HepG2 (cell line): ENCODE measurements around the gene XRCC3. TPM values are rescaled to one million over a fixed set of nuclear protein-coding genes. Genes with fewer than 3 reads are reported as not detected.

Experiments used
- ATAC-seq: fragments of 200-7000 bp; cut with Tn5 transposase; 3 replicates; pipeline ENCODE4 v1.9.1; 2020; ENCODE audit warnings: mild to moderate bottlenecking, moderate library complexity
- BruUV-seq: library from RNA; stranded (reverse); fragments of 400-500 nt; replicated peaks from 2 replicates; lab custom pipeline; 2021; lab: Mats Ljungman, UMichigan
- CTCF ChIA-PET: fragments of 300-600 bp; formaldehyde crosslinking; extraction: SDS; loops from one replicate; lab custom pipeline; 2021; ENCODE audit warnings: low total read pairs, inconsistent platforms, low intra/inter-chr PET ratio; lab: Yijun Ruan, JAX
- POLR2A ChIA-PET: fragments of 350-600 bp; sonication (Branson Sonifier 250); formaldehyde crosslinking; loops from one replicate; lab custom pipeline; 2020; ENCODE audit warnings: antibody characterized with exemption, inconsistent platforms; lab: Yijun Ruan, JAX
- DNase-seq: peaks from one replicate; pipeline ENCODE4 v3.0.0-alpha.2; 2015; ENCODE audit warnings: low spot score
- FAIRE-seq: peaks from 3 replicates; lab custom pipeline; 2011; peaks lifted over from hg19 to GRCh38; lab: Jason Lieb, UNC
- H2AFZ ChIP-seq: one replicate; pipeline ENCODE4 v1.6.1; 2011; ENCODE audit warnings: low read length, inconsistent platforms
- H3K27ac ChIP-seq: fragments of 300-600 bp; 3 replicates; pipeline ENCODE4 v1.8.0; 2011; ENCODE audit warnings: mixed run types, mild to moderate bottlenecking, mixed read lengths, low read length, inconsistent platforms; ENCODE audit not compliant: insufficient read depth; ENCODE audit errors: extremely low read length
- H3K27me3 ChIP-seq, 2 experiments: fragments of 200-600 bp in 1 of 2; 2 replicates in 1 of 2; 3 replicates in 1 of 2; pipeline versions ENCODE4 v1.6.0 to v1.8.0; 2011; ENCODE audit warnings: low read length in 2 of 2, mild to moderate bottlenecking in 2 of 2, moderate library complexity in 2 of 2, inconsistent platforms in 1 of 2; ENCODE audit not compliant: insufficient read depth in 2 of 2, control insufficient read depth in 1 of 2
- H3K36me3 ChIP-seq, 2 experiments: fragments of 200-600 bp in 1 of 2; replicated peaks in 1 of 2; 2 replicates in 1 of 2; 3 replicates in 1 of 2; pipeline versions ENCODE4 v1.5.1 to v1.8.0; 2011; ENCODE audit warnings: low read length in 2 of 2, inconsistent platforms in 1 of 2; ENCODE audit not compliant: insufficient read depth in 2 of 2, control insufficient read depth in 1 of 2
- H3K4me1 ChIP-seq: 2 replicates; pipeline ENCODE4 v1.5.1; 2012; ENCODE audit warnings: low read length, inconsistent platforms; ENCODE audit not compliant: insufficient read depth
- H3K4me2 ChIP-seq: 2 replicates; pipeline ENCODE4 v1.6.0; 2011; ENCODE audit warnings: low read depth, low read length, inconsistent platforms
- H3K4me3 ChIP-seq, 3 experiments: fragments of 200-600 bp in 1 of 3; sonication (generic), shearing (Covaris generic) in 1 of 3; replicated peaks in 1 of 3; 2 replicates each; pipeline ENCODE4 v1.5.1; 2011 to 2016; ENCODE audit warnings: low read length in 3 of 3, inconsistent platforms in 2 of 3, low read depth in 2 of 3, mild to moderate bottlenecking in 2 of 3, control low read depth in 1 of 3, mixed read lengths in 1 of 3; ENCODE audit not compliant: insufficient read depth in 1 of 3
- H3K79me2 ChIP-seq: one replicate; pipeline ENCODE4 v1.6.1; 2011; ENCODE audit warnings: low read length, inconsistent platforms; ENCODE audit not compliant: insufficient read depth
- H3K9ac ChIP-seq: 2 replicates; pipeline ENCODE4 v1.6.0; 2011; ENCODE audit warnings: mild to moderate bottlenecking, low read depth, low read length, inconsistent platforms; ENCODE audit not compliant: insufficient read depth
- H3K9me3 ChIP-seq: 2 replicates; pipeline ENCODE4 v1.5.1; 2012; ENCODE audit warnings: mild to moderate bottlenecking, low read length
- H4K20me1 ChIP-seq: 2 replicates; pipeline ENCODE4 v1.6.0; 2011; ENCODE audit warnings: inconsistent platforms, mild to moderate bottlenecking, low read length, moderate library complexity; ENCODE audit not compliant: insufficient read depth
- CREBL2 ChIP-seq: sonication (generic); formaldehyde crosslinking; IDR thresholded peaks from 2 replicates; pipeline ENCODE4 v1.8.1; 2023; ENCODE audit warnings: missing genetic modification reagents, mild to moderate bottlenecking, borderline replicate concordance
- ELF4 ChIP-seq: sonication (generic); formaldehyde crosslinking; IDR thresholded peaks from 2 replicates; pipeline ENCODE4 v1.5.0; 2020; ENCODE audit warnings: missing genetic modification reagents, mild to moderate bottlenecking, moderate library complexity, borderline replicate concordance
- MED1 ChIP-seq: sonication (generic); formaldehyde crosslinking; IDR thresholded peaks from 2 replicates; pipeline ENCODE4 v1.4.0; 2020; ENCODE audit warnings: missing genetic modification reagents
- NFE2L2 ChIP-seq: fragments of 150-350 bp; IDR thresholded peaks from 2 replicates; pipeline ENCODE4 v1.6.1; 2014; ENCODE audit warnings: low read length
- NR1H2 ChIP-seq: sonication (generic); formaldehyde crosslinking; IDR thresholded peaks from 2 replicates; pipeline ENCODE4 v1.8.1; 2022; ENCODE audit warnings: low read depth, missing genetic modification reagents, borderline replicate concordance
- SMC3 ChIP-seq: IDR thresholded peaks from 2 replicates; pipeline ENCODE4 v1.6.1; 2011; ENCODE audit warnings: low read length, improper control_type of control experiment
- STAT5B ChIP-seq: sonication (generic); formaldehyde crosslinking; IDR thresholded peaks from 2 replicates; pipeline ENCODE4 v1.4.0; 2020; ENCODE audit warnings: missing genetic modification reagents
- ZBTB25 ChIP-seq: IDR thresholded peaks from 2 replicates; pipeline ENCODE4 v1.6.1; 2018; ENCODE audit warnings: missing genetic modification reagents
- ZNF205 ChIP-seq: IDR thresholded peaks from 2 replicates; pipeline ENCODE4 v1.6.1; 2018; ENCODE audit warnings: missing biosample characterization, missing genetic modification reagents
- ZSCAN9 ChIP-seq: IDR thresholded peaks from 2 replicates; pipeline ENCODE4 v1.6.1; 2016; ENCODE audit warnings: borderline replicate concordance
- WGBS: methylation state at CpG from one replicate; pipeline ENCODE4 v1.1.6; 2017; ENCODE audit warnings: low lambda C conversion rate; 5-methylcytosine and 5-hydroxymethylcytosine counted together
- in situ Hi-C: cut with HindIII; loops from 2 replicates; pipeline ENCODE4 v1.10.0; 2017; ENCODE audit warnings: low pct_unique_long_range_greater_than_20kb; ENCODE audit not compliant: extremely low pct_ligation_motif_present
- intact Hi-C: fragments of 100-400 bp; cut with micrococcal nuclease; formaldehyde crosslinking; loops from one replicate; pipeline ENCODE4 v1.10.0; 2022; ENCODE audit not compliant: unreplicated experiment
- polyA plus RNA-seq, 8 experiments: library from polyadenylated mRNA; depleted of rRNA in 3 of 8; stranded (reverse) in 7 of 8; unstranded in 1 of 8; fragments of >200 nt; fragmentation: Illumina TruSeq in 4 of 8; extraction: Trizol in 4 of 8; gene quantifications; 2 replicates each; pipeline versions ENCODE4 v1.2.1 to v1.2.3, GENCODE V29; 2011 to 2016; ENCODE audit warnings: low read depth in 4 of 8, missing spikeins in 1 of 8, mixed read lengths in 1 of 8; ENCODE audit not compliant: insufficient read depth in 1 of 8
- total RNA-seq, 5 experiments: library from RNA; depleted of rRNA; stranded (reverse); fragments of >200 nt; fragmentation: Illumina TruSeq; extraction: Trizol; gene quantifications; 2 replicates each; pipeline ENCODE4 v1.2.3, GENCODE V29; 2016; ENCODE audit warnings: low read depth in 1 of 5
- TF ChIP-seq, protein P1 (sequence below): sonication (generic); formaldehyde crosslinking; IDR thresholded peaks from 2 replicates; pipeline ENCODE4 v1.4.0; 2020; ENCODE audit warnings: mild to moderate bottlenecking, low read depth, missing genetic modification reagents
- TF ChIP-seq, protein P2 (sequence below): sonication (generic); formaldehyde crosslinking; IDR thresholded peaks from 2 replicates; pipeline ENCODE4 v1.4.0; 2020; ENCODE audit warnings: missing genetic modification reagents

Gene XRCC3
- total and polyA plus RNA-seq, 2 of the 13 experiments (the other 11 are each of a cell fraction or from before 2014, with no cell fraction given) = 5.4 to 25.8 TPM

DNA sequence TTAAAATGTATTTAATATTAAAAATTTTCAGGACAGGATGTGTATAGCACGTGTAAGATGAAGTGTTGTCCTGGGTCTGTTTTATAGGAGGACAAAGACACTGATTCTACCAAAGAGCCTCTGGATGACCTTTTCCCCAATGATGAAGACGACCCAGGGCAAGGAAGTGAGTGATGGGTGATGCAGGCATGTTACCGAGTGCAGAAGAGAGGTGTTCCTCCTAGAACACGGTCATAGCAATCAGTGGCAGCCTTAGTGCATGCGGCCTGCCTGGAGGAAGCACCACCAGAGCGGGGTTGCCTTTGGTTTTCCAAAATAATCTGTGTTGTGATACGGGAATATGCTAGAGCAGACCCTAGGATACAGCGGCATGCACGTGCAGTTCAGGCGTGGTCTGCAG lies 53.2 kb downstream of the XRCC3 start:
- peaks cover 32 to 51% of the 10 kb centered on the region in 2 experiments for H3K36me3 ChIP-seq
- no peak overlapping the region for H3K9ac ChIP-seq
- no peak overlapping the region for H3K4me2 ChIP-seq
- no peaks in the 10 kb centered on the region for H3K79me2 ChIP-seq
- FAIRE-seq = no peak
- no peak for DNase-seq
- CTCF ChIA-PET = no interaction called here
- 97% methylated on average over 10 of the region's 10 CpGs for WGBS
- BruUV-seq = no TSS peak
- no peak overlapping the region for H3K4me3 ChIP-seq
- no peaks in the 10 kb centered on the region for H3K4me1 ChIP-seq
- no peak overlapping the region for H3K27ac ChIP-seq
- no peaks in the 10 kb centered on the region for H3K27me3 ChIP-seq
- no peaks in the 10 kb centered on the region for H3K9me3 ChIP-seq
- no peak for TF ChIP-seq ZSCAN9
- TF ChIP-seq ZBTB25 (CRISPR knock-in tag) = no peak
- no peak for TF ChIP-seq NR1H2 (CRISPR knock-in tag)
- TF ChIP-seq MED1 (CRISPR knock-in tag) = no peak
- no peak for TF ChIP-seq ELF4
- TF ChIP-seq CREBL2 (CRISPR knock-in tag) = no peak
- no peak for TF ChIP-seq NFE2L2
- TF ChIP-seq, protein P1, sequence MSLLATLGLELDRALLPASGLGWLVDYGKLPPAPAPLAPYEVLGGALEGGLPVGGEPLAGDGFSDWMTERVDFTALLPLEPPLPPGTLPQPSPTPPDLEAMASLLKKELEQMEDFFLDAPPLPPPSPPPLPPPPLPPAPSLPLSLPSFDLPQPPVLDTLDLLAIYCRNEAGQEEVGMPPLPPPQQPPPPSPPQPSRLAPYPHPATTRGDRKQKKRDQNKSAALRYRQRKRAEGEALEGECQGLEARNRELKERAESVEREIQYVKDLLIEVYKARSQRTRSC (CRISPR knock-in tag) = no peak
- no peak for TF ChIP-seq STAT5B (CRISPR knock-in tag)
- TF ChIP-seq SMC3 = no peak
- TF ChIP-seq, protein P2, sequence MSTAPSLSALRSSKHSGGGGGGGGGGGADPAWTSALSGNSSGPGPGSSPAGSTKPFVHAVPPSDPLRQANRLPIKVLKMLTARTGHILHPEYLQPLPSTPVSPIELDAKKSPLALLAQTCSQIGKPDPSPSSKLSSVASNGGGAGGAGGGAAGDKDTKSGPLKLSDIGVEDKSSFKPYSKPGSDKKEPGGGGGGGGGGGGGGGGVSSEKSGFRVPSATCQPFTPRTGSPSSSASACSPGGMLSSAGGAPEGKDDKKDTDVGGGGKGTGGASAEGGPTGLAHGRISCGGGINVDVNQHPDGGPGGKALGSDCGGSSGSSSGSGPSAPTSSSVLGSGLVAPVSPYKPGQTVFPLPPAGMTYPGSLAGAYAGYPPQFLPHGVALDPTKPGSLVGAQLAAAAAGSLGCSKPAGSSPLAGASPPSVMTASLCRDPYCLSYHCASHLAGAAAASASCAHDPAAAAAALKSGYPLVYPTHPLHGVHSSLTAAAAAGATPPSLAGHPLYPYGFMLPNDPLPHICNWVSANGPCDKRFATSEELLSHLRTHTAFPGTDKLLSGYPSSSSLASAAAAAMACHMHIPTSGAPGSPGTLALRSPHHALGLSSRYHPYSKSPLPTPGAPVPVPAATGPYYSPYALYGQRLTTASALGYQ = no peak
- TF ChIP-seq ZNF205 = no peak
- in situ Hi-C loops = no loop called here
- no peak for ATAC-seq
- POLR2A ChIA-PET = no interaction called here
- no peak overlapping the region for H2AFZ ChIP-seq
- H4K20me1 ChIP-seq = no peaks in the 10 kb centered on the region; the same call in 1 of the 2 replicates
- intact Hi-C loops = no loop called here
